OCI-LY1 (cell line): ENCODE data around the gene RHOB.

Experiments
- EZH2 ChIP-seq: fragments of 200-600 bp; sonication (generic), shearing (Covaris generic); IDR thresholded peaks from 2 replicates; pipeline ENCODE4 v1.8.0; 2017; ENCODE audit warnings: borderline replicate concordance, mixed run types, mild to moderate bottlenecking, antibody characterized with exemption, low read length, moderate library complexity, mixed read lengths
- TF ChIP-seq, protein P1 (sequence below): fragments of 200-600 bp; sonication (generic), shearing (Covaris generic); IDR thresholded peaks from 2 replicates; pipeline ENCODE4 v1.5.1; 2017; ENCODE audit warnings: mild to moderate bottlenecking, antibody characterized with exemption, low read length, moderate library complexity, mixed read lengths

DNA sequence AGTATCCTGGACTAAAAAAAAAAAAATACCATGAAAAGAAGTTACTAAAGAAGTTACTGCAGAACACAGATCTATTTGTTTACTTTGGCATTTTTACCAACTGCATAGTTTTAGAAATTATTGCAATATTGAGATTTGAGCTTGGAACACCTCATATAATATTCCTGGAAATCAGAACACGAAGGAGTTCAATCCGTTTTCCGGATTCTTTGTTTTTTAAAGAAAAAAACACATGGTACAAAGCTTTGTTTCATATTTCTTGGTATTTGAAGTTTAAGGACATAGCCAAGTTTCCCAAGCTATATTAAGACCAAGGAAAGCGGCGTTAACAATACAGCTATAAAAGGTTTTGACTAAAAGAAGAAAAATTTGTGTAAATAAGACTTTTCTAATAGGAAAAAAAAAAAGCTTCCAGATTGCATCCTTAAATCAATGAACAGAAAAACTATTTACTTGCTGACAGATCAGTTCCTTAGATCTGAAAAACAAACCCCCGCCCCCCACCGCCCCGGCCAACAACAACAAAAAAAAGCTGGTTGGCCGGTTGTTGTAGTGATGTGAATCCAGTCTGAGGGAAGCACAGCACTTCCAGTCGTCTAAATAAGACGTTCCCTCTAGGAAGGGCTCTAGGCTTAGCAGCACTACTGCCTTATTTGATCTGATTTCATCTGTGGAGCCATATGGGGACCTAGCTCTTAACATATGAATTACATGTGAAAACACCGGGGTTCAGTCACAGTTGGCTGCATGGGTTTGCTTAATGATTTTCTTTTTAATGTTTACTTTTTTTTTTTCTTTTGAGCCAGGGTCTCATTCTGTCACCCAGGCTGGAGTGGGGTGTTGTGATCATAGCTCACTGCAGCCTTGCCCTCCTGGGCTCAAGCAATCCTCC is 2.5 kb upstream of the RHOB start:
- TF ChIP-seq, protein P1, sequence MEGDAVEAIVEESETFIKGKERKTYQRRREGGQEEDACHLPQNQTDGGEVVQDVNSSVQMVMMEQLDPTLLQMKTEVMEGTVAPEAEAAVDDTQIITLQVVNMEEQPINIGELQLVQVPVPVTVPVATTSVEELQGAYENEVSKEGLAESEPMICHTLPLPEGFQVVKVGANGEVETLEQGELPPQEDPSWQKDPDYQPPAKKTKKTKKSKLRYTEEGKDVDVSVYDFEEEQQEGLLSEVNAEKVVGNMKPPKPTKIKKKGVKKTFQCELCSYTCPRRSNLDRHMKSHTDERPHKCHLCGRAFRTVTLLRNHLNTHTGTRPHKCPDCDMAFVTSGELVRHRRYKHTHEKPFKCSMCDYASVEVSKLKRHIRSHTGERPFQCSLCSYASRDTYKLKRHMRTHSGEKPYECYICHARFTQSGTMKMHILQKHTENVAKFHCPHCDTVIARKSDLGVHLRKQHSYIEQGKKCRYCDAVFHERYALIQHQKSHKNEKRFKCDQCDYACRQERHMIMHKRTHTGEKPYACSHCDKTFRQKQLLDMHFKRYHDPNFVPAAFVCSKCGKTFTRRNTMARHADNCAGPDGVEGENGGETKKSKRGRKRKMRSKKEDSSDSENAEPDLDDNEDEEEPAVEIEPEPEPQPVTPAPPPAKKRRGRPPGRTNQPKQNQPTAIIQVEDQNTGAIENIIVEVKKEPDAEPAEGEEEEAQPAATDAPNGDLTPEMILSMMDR: no peak
- TF ChIP-seq EZH2: no peak
